ENCODE data around the gene STARD13. TPM values are rescaled to one million over a fixed set of nuclear protein-coding genes. Genes with fewer than 3 reads are reported as not detected.
A peak's percentile ranks its signal among the peaks of the same experiment; 100 is the strongest.

STARD13 gene
- total and polyA plus RNA-seq, 2 donors, result 1.7 to 2.0 TPM

DNA sequence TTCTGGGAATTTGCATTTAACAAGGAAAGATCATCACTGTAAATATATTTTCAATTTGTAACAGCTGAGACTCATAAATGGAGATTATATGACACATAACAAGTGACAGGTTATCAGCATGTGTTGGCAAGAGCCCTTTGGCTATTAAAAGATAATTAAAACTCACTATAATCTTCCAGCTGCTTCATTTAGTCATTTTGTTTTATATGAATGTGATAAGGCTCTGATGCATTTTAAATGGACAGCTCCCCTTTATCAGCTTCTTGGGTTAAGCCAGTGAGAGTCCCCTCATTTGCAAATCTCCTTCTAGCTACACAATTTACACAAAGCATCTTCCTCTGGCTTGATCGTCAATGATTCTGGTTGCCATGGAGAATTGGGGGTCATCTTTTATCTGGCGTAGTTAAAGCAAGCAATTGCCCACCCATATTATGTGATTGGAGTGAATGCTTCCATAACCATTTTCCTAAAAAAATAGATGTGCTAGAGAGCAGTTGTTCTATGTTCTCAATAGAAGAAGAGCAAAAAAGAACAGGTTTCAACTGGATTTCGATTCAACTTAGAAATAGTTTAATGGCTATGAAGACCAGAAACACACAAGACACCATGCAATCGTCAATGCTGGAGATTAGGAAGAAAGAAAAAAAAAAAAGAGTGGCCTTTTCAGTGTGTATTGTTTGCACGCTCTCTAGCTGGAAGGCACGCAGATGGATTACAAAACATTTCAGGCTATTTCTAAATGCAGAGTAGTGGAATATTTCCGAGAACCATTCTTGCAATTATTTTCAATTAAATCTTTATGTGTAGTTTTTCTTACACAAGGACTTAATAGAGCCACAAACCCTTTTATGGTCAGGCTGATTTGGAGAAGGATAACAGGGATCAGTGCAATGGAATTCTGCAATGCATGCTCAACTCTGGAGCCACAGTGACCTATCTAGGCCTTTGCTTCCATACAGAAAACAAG is 27.4 kb downstream of the STARD13 start:
- Histone ChIP-seq H3K4me1 (ENCODE audit: control insufficient read depth in 2 of 2, insufficient read depth in 2 of 2, low read length in 2 of 2) (no peaks in the 10 kb centered on the region), H3K4me3 (ENCODE audit: low read length in 2 of 2) (no peak overlapping the region), H3K27ac (ENCODE audit: low read depth in 1 of 2, low read length in 1 of 2) (no peak overlapping the region), H3K36me3 (ENCODE audit: control insufficient read depth in 2 of 2, insufficient read depth in 2 of 2, low read length in 1 of 2) (no peaks in the 10 kb centered on the region), H3K27me3 (ENCODE audit: control insufficient read depth in 2 of 2, insufficient read depth in 1 of 2, low read length in 1 of 2) (no peaks in the 10 kb centered on the region), H3K9me3 (ENCODE audit: control insufficient read depth in 2 of 2, insufficient read depth in 1 of 2, low read length in 1 of 2) (no peaks in the 10 kb centered on the region)
- 97% methylated on average over 7 of the region's 7 CpGs for WGBS
- no peak for DNase-seq (ENCODE audit: low read depth in 6 of 9, low spot score in 9 of 9)

- H3K9me3 ChIP-seq (ENCODE audit: control insufficient read depth in 2 of 2, insufficient read depth in 1 of 2, low read length in 1 of 2), result no peaks in the 10 kb centered on the region
- no peak for DNase-seq (ENCODE audit: low read depth in 6 of 9, low spot score in 9 of 9)
- H3K4me1 ChIP-seq (ENCODE audit: control insufficient read depth in 2 of 2, insufficient read depth in 2 of 2, low read length in 2 of 2), result no peaks in the 10 kb centered on the region
- H3K27me3 ChIP-seq (ENCODE audit: control insufficient read depth in 2 of 2, insufficient read depth in 1 of 2, low read length in 1 of 2), result no peaks in the 10 kb centered on the region
- no peaks in the 10 kb centered on the region for H3K36me3 ChIP-seq (ENCODE audit: control insufficient read depth in 2 of 2, insufficient read depth in 2 of 2, low read length in 1 of 2)
- 97% methylated on average over 3 of the region's 3 CpGs for WGBS
- no peak overlapping the region for H3K4me3 ChIP-seq (ENCODE audit: low read length in 2 of 2)
- no peak overlapping the region for H3K27ac ChIP-seq (ENCODE audit: low read depth in 1 of 2, low read length in 1 of 2)
Observed at GRCh38 chr13:33256148-33256840, 29.3 kb downstream of the STARD13 start.

DNA sequence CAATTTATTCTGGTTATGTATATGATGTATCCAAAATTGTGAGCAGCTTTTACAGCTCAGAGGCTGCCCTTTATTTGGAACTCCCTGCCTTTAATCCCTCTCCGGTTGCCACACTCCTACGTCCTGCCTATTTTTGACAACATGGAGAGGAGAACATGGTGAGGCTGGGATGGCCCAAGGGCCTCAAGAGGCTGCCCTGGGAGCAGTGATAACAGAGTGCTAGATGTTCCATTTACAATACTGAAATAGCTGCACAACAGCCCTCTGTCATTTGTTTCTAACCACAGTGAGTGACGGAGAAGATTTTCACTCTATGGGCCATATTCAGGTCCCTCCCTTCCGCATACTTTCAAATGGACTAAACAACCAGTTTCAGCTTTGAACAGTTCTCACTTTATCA is 33.4 kb downstream of the STARD13 start:
- no peak overlapping the region for H3K27ac ChIP-seq (ENCODE audit: low read depth in 1 of 2, low read length in 1 of 2)

DNA sequence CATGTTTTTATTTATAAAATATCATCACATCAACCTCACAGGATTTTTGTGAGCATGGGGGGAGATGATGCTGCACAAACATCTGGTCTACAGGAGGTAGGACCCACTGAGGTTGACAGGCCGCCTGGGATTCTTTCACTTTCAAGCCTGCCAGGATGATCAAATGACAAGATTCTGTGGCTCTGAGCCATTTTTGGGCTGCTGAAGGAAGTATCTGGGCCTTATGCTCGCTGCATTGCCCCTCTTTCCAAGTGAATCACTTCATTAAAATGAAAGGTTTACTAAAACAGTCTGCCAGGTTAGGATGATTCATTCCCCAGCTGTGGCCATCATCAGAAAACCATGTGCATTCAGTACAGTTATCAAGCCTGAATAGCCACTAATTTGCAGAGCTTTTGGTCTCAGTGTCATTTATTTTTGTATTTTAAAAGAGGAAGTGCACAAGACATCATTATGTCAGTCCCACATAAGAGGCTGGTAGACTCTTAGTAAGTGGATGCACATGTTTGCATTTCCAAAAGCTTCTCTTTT is 34.4 kb downstream of the STARD13 start:
- H3K27ac ChIP-seq (ENCODE audit: low read depth in 1 of 2, low read length in 1 of 2), result peak overlapping the region in 1 of 2 donors; percentile 33
- peak in 1 of 9 donors; percentile 11 for DNase-seq (ENCODE audit: low read depth in 6 of 9, low spot score in 9 of 9)
- H3K27me3 ChIP-seq (ENCODE audit: control insufficient read depth in 2 of 2, insufficient read depth in 1 of 2, low read length in 1 of 2), result no peaks in the 10 kb centered on the region
- WGBS, result 21% methylated on average over 2 of the region's 2 CpGs
- no peaks in the 10 kb centered on the region for H3K4me1 ChIP-seq (ENCODE audit: control insufficient read depth in 2 of 2, insufficient read depth in 2 of 2, low read length in 2 of 2)
- no peaks in the 10 kb centered on the region for H3K36me3 ChIP-seq (ENCODE audit: control insufficient read depth in 2 of 2, insufficient read depth in 2 of 2, low read length in 1 of 2)
- H3K4me3 ChIP-seq (ENCODE audit: low read length in 2 of 2), result no peak overlapping the region
- no peaks in the 10 kb centered on the region for H3K9me3 ChIP-seq (ENCODE audit: control insufficient read depth in 2 of 2, insufficient read depth in 1 of 2, low read length in 1 of 2)

More for the DNA sequence above, 33.4 kb downstream of the STARD13 start:
- 99% methylated on average over 4 of the region's 4 CpGs for WGBS
- Histone ChIP-seq H3K36me3 (ENCODE audit: control insufficient read depth in 2 of 2, insufficient read depth in 2 of 2, low read length in 1 of 2) (no peaks in the 10 kb centered on the region), H3K9me3 (ENCODE audit: control insufficient read depth in 2 of 2, insufficient read depth in 1 of 2, low read length in 1 of 2) (no peaks in the 10 kb centered on the region), H3K4me1 (ENCODE audit: control insufficient read depth in 2 of 2, insufficient read depth in 2 of 2, low read length in 2 of 2) (no peaks in the 10 kb centered on the region), H3K4me3 (ENCODE audit: low read length in 2 of 2) (no peak overlapping the region), H3K27me3 (ENCODE audit: control insufficient read depth in 2 of 2, insufficient read depth in 1 of 2, low read length in 1 of 2) (no peaks in the 10 kb centered on the region)
- DNase-seq (ENCODE audit: low read depth in 6 of 9, low spot score in 9 of 9), result no peak

DNA sequence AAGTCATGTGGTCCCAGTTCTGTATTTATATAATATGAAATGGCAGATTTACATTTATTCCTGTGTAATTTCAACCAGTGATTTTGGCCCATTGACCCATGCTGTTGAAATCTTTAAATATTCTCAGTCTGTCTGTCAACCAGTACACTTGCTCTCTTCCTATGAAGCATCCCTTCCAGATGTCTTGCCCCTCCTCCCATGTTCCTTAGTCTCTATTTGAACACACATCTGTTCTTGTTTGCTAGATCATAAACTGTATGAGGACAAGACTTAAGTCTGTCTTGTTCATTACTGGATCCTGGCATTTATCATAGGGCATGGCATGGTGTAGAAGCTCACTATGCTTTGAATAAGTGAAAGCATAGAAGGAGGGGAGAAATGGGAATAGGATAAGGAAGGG is 34.9 kb downstream of the STARD13 start:
- H3K4me1 ChIP-seq (ENCODE audit: control insufficient read depth in 2 of 2, insufficient read depth in 2 of 2, low read length in 2 of 2), result no peaks in the 10 kb centered on the region
- no peaks in the 10 kb centered on the region for H3K9me3 ChIP-seq (ENCODE audit: control insufficient read depth in 2 of 2, insufficient read depth in 1 of 2, low read length in 1 of 2)
- no peak overlapping the region for H3K4me3 ChIP-seq (ENCODE audit: low read length in 2 of 2)
- no peak for DNase-seq (ENCODE audit: low read depth in 6 of 9, low spot score in 9 of 9)
- H3K36me3 ChIP-seq (ENCODE audit: control insufficient read depth in 2 of 2, insufficient read depth in 2 of 2, low read length in 1 of 2), result no peaks in the 10 kb centered on the region
- H3K27me3 ChIP-seq (ENCODE audit: control insufficient read depth in 2 of 2, insufficient read depth in 1 of 2, low read length in 1 of 2), result no peaks in the 10 kb centered on the region
- no peak overlapping the region for H3K27ac ChIP-seq (ENCODE audit: low read depth in 1 of 2, low read length in 1 of 2)

GRCh38 chr13:33249894-33250293 is 35.7 kb downstream of the STARD13 start:
- H3K4me1 ChIP-seq (ENCODE audit: control insufficient read depth in 2 of 2, insufficient read depth in 2 of 2, low read length in 2 of 2), result no peaks in the 10 kb centered on the region

GRCh38 chr13:33249066-33249465 is 36.5 kb downstream of the STARD13 start:
- 96% methylated on average over 6 of the region's 6 CpGs for whole genome bisulfite sequencing
- no peak overlapping the region for H3K4me3 ChIP-seq (ENCODE audit: low read length in 2 of 2)
- no peak overlapping the region for H3K27ac ChIP-seq (ENCODE audit: low read depth in 1 of 2, low read length in 1 of 2)
- H3K9me3 ChIP-seq (ENCODE audit: control insufficient read depth in 2 of 2, insufficient read depth in 1 of 2, low read length in 1 of 2), result no peaks in the 10 kb centered on the region
- DNase-seq (ENCODE audit: low read depth in 6 of 9, low spot score in 9 of 9), result no peak
- no peaks in the 10 kb centered on the region for H3K27me3 ChIP-seq (ENCODE audit: control insufficient read depth in 2 of 2, insufficient read depth in 1 of 2, low read length in 1 of 2)
- no peaks in the 10 kb centered on the region for H3K36me3 ChIP-seq (ENCODE audit: control insufficient read depth in 2 of 2, insufficient read depth in 2 of 2, low read length in 1 of 2)
- no peaks in the 10 kb centered on the region for H3K4me1 ChIP-seq (ENCODE audit: control insufficient read depth in 2 of 2, insufficient read depth in 2 of 2, low read length in 2 of 2)

More at GRCh38 chr13:33249894-33250293, 35.7 kb downstream of the STARD13 start:
- Histone ChIP-seq H3K4me3 (ENCODE audit: low read length in 2 of 2) (no peak overlapping the region), H3K27me3 (ENCODE audit: control insufficient read depth in 2 of 2, insufficient read depth in 1 of 2, low read length in 1 of 2) (no peaks in the 10 kb centered on the region), H3K27ac (ENCODE audit: low read depth in 1 of 2, low read length in 1 of 2) (no peak overlapping the region), H3K9me3 (ENCODE audit: control insufficient read depth in 2 of 2, insufficient read depth in 1 of 2, low read length in 1 of 2) (no peaks in the 10 kb centered on the region), H3K36me3 (ENCODE audit: control insufficient read depth in 2 of 2, insufficient read depth in 2 of 2, low read length in 1 of 2) (no peaks in the 10 kb centered on the region)
- no peak for DNase-seq (ENCODE audit: low read depth in 6 of 9, low spot score in 9 of 9)
- 86% methylated on average over 3 of the region's 3 CpGs for WGBS

DNA sequence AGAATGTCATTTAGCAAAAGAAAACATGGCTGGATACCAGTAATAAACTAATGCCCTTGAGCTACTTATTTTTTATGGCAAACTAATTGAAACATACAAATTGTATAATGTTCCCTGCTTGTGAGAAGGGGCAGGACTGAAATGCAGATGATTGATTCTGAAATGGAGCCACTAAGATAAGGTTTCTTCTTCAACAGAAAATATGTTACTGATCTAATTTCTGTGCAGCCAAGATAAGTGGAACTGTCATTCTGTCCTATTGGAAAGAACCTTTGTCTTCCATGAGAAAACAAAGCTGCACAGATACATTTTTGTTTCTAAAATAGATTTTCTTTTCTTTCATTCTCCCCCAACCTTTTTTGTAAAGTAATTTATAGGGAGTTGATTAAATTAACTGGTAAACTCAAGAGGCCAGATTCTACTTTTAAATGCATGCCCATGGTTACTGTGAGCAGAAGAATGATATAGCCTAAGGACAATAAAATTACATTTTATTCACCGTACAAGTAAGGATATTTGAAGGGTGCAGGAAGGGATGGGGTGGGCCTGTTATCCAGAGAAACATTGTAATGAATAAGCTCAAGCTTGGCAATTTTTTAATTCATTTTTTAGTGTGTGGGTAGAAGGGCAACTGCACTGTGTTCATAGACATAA is 39.9 kb downstream of the STARD13 start:
- peaks cover 0 to 7% of the 10 kb centered on the region in 2 donors for H3K9me3 ChIP-seq (ENCODE audit: control insufficient read depth in 2 of 2, insufficient read depth in 1 of 2, low read length in 1 of 2)
- no peaks in the 10 kb centered on the region for H3K36me3 ChIP-seq (ENCODE audit: control insufficient read depth in 2 of 2, insufficient read depth in 2 of 2, low read length in 1 of 2)
- H3K27me3 ChIP-seq (ENCODE audit: control insufficient read depth in 2 of 2, insufficient read depth in 1 of 2, low read length in 1 of 2), result no peaks in the 10 kb centered on the region
- WGBS, result 95% methylated on average over 1 of the region's 1 CpG
- no peak overlapping the region for H3K4me3 ChIP-seq (ENCODE audit: low read length in 2 of 2)
- no peak overlapping the region for H3K27ac ChIP-seq (ENCODE audit: low read depth in 1 of 2, low read length in 1 of 2)
- DNase-seq (ENCODE audit: low read depth in 6 of 9, low spot score in 9 of 9), result no peak
- H3K4me1 ChIP-seq (ENCODE audit: control insufficient read depth in 2 of 2, insufficient read depth in 2 of 2, low read length in 2 of 2), result no peaks in the 10 kb centered on the region

Data from thymus (tissue), 11 donors.